ENCODE data around the gene COL23A1. TPM values are rescaled to one million over a fixed set of nuclear protein-coding genes. Genes with fewer than 3 reads are reported as not detected.

The COL23A1 gene
- total RNA-seq, 1 donor from 2014 or later = not detected

DNA sequence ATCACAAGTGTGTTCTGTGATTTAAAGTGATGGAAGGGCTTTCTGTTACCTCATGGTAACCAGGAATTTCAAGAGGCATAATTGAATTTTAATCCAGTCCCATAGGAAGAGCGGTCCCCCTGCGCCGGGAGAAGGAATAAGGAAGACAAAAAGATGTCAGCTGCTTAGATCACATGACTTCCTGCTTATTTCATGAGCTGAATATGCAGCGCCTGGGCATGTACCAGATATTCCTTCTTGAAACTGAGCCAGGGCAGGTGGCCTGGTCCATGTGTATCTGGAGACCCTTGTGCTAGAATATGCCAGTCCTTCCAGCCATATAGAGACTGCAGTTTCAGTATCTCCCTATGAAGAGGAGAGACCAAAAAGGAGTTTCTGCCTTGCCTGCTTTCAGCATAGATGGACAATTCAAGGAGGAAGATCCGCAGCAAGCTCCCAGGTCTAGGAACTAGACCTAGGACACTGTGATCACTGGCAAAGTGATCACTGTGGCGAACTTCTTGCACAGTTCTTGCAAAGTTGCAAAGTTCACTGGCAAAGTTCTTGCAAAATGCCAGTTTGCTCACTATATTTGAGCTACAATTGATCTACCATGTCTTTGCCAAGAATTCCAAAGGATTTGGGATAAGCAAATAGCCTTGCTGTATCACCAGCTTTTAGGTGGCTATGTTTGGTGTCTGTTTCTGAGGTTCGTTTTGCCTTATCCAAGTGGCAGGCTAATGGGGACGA is 254.7 kb downstream of the COL23A1 start:
- no peak for DNase-seq (ENCODE audit: extremely low read depth, low read depth, low spot score)

DNA sequence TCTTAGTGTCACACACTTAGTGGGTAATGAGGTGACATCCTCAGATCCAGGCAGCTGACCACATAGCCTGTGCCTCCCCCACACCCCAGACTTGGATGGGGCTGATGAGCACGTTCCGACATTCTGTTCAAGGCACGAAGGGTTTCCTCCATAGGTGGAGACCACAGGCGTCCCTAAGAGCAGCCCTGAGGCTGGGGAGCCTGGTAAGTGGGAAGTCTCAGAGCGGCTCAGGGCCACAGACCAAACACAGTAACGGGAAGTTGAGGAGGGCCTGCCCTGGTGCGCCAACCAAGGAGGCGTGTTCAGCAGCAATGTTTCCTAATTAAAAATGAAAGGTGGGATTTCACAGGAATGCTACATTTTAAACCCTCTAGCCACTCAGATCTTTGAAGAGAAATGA is 255.3 kb downstream of the COL23A1 start:
- DNase-seq (ENCODE audit: extremely low read depth, low read depth, low spot score) = no peak

DNA sequence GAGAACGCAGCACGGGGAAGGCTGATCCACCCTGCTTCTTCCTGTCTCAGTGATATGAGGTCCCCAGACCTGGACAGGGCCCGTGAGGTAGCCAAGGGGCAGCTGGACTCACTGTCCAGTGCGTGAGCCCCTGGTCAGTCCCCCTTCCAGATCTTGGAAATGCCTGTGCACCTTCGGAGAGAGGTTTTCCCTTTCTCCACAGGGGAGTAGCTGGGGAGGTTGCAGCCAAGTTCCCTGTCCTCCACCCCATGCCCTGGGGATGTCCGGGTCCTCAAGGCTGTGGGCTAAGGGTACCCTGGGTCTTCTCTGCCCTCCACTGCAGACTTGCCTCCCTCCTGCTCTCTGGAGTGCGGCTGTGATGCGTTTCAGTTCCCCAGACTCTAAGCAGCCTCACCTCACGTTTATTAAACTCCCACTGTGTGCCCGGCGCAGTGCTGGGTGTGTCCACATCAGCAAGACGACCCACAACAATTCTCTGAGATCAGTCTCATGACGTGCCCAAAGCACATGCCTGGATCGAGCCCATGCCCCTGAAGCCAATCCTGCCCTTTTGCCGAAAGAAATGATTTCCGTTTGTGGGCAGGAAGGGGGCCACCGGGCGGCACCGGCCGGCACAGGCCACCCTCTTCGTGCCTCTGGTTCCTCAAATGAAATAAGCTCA is 256.2 kb downstream of the COL23A1 start:
- no peak for DNase-seq (ENCODE audit: extremely low read depth, low read depth, low spot score)

DNA sequence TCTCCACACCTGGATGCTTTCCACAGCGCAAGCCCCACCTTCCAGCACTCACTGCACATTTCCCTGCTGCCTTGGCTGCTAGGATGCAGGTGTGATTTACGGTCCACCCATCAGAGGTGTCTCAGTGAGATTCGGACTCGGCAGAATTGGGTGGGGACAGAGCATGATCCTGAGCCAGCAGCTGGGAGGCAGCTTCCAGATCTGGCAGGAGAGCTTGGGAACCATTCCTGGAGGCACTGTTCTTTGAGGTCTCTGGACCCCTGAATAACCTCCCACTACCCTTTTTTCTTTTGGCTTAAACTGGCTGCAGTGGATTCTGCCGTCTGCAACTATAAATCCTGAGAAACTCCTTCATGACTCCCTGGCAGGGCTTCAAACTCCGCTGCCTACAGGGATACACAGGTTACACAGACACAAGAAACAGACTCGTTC is 258.0 kb downstream of the COL23A1 start:
- DNase-seq (ENCODE audit: extremely low read depth, low read depth, low spot score) = no peak

DNA sequence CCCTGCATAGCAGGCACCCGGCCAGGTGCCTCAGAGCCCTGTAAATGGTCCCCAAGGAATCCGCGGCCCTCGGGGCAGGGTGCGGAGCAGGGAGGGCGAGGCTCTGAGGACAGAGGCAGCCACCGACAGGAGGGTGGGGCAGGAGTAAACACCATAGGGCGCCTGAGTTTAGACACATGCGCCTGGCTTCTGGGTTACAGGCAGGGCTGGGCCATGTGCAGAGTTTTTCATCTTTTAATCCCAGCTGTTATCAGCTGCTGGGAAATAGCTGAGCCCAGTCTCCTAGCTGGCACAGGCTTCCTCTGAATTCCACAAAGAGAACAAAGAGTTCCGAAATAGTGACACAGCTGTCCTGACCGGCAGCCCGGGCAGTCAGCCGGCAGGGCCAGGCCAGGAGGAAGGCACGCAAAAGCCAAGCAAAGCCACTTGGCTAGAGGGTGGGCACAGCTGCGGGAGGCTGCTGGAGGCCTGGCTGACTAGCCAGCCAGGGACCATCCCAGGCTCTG is 258.6 kb downstream of the COL23A1 start:
- DNase-seq (ENCODE audit: extremely low read depth, low read depth, low spot score) = no peak

DNA sequence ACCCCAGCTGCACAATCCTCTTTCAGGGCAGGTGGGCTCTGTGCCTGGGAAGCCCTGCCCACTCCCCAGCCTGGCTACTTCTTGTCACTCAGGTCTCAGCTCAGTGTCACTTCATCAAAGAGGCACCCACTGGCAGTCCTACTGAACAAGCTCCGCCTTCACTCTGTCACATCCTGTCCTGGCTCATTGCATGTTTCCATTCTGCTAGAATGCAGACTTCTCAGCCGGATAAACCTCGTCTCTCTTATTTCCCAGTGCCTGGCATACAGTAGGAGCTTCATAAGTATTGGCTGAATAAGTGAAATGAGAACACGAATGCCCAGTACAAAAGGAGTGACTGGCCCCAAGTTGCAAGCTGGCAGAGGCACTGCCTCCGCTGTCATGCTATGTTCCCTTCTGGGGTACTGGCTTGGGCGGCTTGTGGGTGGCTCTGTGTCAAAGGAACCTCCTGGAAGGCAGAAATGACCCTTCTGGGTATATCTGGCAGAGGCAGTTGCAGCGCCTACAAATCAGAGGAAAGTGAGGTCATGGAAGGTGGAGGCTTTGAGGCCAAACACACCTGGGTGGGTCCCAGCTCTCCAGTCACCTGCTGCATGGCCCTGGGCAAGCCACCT is 259.3 kb downstream of the COL23A1 start:
- no peak for DNase-seq (ENCODE audit: extremely low read depth, low read depth, low spot score)

DNA sequence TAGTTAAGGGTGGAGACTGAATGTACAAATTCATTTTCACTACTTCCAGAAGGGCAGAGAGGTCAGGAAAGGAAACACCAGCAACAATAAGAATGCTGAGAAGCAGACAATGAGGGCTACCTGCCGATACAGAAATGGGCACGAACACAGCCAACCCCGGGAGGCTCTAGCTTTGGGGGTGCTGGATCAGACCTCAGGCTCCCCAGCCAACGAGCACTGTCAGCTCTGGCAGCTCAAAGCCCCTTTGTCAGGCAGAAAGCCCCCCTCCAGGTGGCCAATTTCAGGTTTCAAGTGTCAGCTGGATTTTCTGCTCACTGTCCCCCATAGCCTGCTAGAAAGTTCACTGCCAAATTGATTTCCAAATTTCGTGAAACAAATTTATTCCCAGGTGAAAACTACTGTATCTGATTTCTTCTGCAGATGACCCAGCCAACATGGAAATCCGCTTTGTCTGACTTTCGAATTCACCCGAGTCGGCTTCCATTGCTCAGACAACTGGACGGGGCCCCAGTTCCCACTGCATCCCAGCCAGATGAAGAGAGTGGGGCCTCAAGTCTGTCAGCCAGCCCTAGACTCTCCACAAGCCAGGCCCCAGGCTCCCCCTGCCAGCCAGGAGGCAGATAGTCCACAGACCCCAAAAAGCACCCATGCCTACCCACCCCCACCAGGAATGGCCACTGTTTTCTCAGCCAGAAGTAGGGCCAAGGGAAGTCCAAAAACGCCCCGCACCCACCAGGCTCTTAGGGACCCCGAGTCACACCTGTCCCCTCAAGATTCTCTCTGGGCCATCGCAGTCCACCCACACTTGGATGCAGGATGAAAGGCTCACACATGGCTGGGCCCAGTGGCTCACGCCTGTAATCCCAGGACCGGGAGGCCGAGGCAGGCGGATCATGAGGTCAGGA is 261.1 kb downstream of the COL23A1 start:
- DNase-seq (ENCODE audit: extremely low read depth, low read depth, low spot score) = no peak

DNA sequence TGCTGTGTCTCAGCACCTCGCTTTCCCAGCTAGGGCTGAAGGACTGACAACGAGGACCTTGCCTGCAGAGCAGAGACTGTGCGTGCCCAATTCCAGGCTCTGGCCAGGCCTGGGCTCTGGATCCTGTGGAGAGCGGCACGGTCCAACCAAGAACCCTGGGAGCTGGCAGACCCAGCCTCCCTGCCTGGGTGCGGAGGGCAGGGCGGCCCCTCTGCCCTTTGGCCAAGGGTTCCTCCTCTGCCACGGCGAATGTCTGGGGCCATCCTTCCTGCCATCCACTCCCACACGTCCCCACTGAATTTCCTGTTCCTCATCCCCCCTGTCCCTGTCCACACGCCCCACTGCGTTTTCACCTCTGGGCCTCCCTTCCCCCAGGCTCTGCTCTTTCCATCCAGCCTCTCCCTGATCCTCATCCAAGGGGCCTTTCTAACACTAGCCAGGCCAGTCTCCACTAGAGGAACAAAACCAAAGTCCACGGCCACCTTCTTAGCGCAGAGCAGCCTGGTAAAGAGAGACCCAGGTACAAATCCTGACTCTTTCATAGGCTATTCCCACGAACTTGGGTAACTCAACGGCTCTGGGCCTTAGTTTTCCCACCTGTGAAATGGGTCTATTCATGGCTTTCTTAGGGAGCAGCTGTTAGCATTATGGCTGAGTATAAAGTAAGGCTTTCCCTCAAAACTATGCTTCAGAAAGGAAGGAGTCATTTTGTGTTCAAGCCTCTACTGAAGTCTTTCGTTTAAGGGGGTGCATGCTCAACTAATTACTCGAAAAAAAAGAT is 262.1 kb downstream of the COL23A1 start:
- no peak for DNase-seq (ENCODE audit: extremely low read depth, low read depth, low spot score)

DNA sequence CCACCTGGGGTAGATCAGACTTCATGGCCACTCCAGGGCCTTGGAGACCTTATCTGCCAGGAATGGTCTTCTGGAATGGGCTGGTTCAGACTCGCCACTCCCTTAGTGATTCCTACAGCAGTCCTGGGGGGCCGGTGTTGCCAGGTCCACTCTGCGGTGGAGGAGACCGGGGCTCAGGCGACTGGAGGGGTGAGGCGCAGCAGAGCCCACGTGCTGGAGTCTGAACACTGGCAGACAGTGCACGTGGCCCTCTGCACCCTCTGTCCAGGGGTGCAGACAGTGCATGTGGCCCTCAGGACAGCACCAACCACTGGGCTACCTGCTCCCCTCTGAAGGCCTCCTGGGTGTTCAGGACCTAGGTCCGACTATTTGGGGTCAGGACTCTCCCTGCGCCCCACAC is 262.7 kb downstream of the COL23A1 start:
- no peak for DNase-seq (ENCODE audit: extremely low read depth, low read depth, low spot score)

DNA sequence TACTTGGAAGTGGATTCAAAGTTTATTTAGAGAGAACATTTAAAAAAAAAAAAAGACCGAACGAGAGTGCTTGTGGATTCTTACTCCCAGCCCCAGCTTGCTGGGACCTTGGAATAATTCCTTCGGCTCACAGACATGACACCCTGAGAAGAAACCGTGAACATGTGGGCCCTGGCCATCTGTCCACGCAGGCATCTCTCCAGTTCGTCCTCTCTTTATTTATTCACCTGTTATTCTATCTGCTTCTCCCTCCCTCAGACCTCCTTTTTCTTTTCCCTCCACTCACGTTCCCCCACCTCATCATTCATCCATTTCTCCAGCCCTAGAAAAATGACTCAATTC is 263.8 kb downstream of the COL23A1 start:
- DNase-seq (ENCODE audit: extremely low read depth, low read depth, low spot score) = no peak

DNA sequence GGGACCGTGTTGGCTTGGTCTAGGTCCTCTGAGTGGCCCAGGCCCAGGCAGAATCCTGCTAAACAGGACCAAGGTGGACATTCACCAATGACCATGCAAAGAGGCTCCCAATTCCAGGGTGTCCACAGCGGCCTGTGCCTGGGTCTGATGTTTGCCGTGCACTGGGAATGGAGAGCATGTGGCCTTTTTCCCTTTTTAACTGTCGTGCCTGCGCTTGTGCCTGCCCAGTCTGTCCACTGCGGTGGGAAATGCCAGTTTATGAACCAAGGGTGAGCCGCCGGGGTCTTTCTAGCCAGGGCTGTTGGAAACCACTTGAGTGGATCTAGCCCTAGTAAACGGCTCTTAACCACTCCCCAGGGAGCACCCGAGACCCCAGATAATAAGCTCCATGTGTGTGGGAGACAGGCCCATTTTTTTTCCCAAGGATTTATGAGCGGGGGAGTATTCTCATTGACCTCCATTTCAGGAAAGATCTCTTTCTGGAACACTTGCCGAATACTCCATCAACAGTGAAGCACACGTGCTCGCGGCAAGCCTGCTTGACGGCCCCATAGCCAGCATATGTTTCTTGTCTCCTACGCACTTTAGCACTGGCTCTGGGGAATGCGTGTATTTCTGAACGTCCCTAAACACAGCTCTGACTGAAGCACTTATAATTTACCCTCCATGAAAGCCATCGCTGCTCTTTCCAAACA is 264.4 kb downstream of the COL23A1 start:
- no peak for DNase-seq (ENCODE audit: extremely low read depth, low read depth, low spot score)

DNA sequence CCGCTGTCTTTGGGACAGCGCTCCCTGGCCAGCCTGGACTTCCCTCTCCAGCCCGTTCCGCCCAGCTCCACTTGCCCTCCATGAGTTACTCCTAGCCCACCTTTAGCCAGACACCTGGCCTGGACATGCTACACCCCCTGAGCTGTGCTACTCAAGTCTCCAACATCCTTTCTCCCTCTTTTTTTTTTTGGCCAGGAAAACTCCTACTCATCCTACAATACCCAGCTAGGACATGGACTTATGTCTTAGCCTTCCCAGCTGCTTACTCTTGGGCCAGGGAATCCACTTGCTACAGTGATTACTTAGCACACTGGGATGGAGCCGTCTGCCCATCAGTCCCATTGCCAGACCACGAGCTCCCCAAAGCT is 264.9 kb downstream of the COL23A1 start:
- no peak for DNase-seq (ENCODE audit: extremely low read depth, low read depth, low spot score)

DNA sequence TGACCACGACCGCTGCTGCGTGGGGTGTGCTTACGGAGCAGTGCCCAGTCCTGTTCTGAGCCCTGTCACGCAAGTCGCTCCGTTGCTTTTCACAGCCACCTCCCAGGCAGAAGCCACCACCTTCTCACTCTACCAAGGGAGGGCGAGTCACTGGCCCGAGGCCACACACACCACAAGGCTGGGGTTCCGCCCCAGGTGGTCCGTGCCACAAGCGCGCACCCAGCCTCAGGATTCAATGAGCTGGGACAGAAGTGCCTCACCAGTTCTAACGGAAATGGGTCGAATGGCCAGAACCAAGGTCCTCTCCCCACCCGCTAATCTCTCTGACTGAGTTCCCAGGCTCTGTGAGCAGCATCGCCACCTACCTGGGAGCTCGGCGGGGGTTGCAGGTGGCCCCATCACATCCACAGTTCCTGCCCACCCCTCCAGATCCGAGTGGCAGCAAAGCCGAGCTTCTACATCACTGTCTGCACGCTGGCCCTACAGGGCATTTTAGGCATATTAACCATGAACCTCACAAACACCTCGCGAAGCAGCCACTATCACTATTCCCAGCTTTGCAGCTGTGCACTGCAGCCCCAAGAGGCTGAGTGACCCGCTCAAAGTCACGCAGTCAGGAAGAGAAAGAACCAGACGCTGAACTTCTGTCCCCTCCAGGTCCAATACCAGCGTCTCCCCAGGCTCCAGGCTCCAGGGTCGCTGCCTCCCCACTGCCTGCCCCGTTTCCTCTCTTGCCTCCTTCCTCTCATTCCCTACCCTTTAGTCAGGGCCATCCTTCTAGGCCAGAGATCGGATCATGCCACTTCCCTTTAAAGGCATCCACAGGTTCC is 265.5 kb downstream of the COL23A1 start:
- DNase-seq (ENCODE audit: extremely low read depth, low read depth, low spot score) = no peak

DNA sequence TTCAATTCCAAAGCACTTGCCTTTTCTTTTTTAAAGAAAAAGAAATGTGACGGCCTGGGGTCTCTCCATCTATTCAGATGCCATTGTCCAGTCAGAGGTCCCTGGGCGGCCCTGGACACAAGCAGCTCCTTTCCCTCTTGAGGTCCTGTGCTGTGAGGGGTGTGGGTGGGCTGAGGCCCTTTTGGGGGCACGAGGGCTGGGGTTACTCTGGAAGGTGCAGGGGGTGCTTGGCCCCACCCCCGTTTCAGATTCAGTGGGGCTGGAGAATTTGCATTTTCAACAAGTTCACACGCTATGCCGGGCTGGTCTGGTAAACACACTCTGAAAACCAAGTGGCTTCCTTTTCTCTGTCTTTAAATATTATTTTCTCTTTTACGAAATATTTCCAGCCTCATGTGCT is 266.2 kb downstream of the COL23A1 start:
- DNase-seq (ENCODE audit: extremely low read depth, low read depth, low spot score) = no peak

DNA sequence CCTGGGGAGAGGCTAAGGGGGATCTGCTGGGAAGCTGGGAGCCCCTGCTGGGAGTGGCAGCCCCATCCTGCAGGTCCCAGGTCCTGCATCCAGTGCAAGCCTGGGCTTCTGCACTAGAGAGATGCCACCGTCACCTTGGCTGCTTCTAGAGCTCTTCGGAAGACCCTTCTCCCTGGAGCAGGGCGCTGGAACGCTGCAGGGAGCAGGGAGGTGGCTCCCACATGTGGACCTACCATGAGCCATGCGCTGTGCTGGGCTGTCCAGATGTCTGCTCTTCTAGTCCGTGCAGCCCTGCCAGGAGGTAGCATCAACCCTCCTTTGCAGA is 266.7 kb downstream of the COL23A1 start:
- no peak for DNase-seq (ENCODE audit: extremely low read depth, low read depth, low spot score)

DNA sequence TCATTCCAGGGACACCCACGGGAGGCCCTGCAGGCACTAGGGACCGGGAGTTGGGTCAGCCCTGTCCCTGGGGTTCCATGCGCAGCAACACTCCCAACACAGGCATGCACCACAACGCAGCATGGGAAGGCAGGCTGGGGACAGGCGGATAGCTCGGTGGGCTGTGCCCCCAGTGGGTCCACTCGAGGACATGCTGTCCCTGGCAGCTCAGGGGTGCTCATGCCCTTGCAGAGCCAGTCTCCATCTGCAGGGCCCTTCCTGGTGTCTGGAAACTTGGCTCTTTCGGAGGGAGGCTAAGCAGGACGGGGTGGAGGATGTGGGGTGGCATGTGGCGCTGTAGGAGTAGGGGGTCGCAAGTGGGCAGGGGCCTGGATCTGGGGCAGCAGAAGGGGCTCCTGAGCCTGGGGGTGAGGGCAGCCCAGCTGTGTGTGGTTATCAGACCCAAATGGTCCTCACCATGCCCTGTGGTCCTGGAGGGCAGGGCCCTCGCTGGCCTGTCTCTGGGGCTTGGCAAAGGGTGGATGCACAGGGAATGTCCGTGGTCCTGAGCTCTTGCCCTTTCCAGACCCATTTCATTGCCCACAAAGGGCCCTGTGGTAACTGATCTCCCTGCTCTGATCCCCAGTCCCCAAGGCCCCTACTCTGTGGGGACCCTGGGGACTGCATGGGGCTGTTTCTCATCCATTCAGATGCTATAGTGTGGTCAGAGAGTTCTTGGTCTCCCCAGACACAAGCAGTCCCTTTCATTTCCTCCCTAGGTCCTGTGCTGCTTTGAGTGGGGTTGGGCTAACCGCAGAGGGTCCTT is 267.3 kb downstream of the COL23A1 start:
- DNase-seq (ENCODE audit: extremely low read depth, low read depth, low spot score) = no peak

DNA sequence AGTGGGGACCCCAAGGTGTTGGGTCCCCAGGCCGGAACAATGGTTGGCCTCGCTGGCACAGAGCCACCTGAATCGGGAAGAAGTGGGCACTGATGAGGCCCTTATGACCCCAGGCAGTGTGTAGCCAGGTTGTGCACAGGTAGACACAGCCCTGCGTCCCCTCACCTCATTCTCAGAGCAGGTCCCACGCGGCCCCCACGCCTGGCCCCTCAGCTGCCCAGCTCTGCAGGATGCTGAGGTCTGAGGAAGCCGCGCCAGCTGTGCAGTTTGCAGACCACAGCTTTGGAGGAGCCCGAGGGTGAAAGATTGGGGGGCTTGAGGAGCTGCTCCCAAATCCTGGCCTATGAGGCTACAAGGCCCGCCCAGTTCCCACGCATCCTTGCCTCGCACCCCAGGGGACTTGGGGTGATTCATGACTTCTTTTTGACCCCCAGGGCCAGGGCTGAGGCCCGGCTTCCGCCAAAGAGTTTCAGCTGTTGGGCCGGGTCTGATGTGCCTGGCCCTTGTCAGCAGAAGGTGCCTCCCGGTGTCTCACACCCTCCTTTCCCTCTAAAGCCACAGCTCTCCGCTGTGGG is 269.8 kb downstream of the COL23A1 start:
- no peak for DNase-seq (ENCODE audit: extremely low read depth, low read depth, low spot score)

DNA sequence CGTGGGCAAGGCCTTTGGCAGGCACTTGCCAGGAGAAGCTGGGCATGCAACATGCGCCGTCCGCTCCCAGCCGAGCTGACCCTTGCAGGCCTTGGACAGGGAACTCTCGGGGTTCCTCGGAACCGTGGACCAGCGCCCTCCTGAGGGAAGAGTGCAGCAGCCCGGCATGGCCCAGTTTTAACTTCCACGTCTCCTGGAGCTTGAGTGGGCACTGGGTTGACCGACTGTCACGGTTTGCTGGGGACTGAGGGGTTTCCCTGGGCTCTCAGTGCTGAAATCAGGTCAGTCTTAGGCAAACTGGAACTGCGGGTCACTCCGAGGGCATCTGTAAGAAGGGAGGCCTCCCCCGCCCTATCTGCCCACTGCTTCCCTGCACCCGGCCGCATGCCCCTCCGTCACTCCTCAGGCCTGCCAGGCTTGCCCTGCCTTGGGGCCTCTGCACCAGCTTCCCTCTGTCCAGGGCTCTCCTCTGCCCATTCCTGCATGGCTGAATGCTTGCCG is 270.6 kb downstream of the COL23A1 start:
- DNase-seq (ENCODE audit: extremely low read depth, low read depth, low spot score) = no peak
